GM12878 (cell line): Measurements from ENCODE around the gene CD86. TPM values are rescaled to one million over a fixed set of nuclear protein-coding genes. Genes with fewer than 3 reads are reported as not detected.

Experiments used
- ATF2 ChIP-seq: IDR thresholded peaks from 2 replicates; pipeline ENCODE4 v1.6.1; 2012; ENCODE audit warnings: low read length, inconsistent platforms
- ATF7 ChIP-seq: fragments of 450-650 bp; IDR thresholded peaks from 2 replicates; pipeline ENCODE4 v1.6.1; 2016; ENCODE audit warnings: low read depth, mild to moderate bottlenecking
- BCL3 ChIP-seq: IDR thresholded peaks from 2 replicates; pipeline ENCODE4 v1.6.1; 2011; ENCODE audit warnings: borderline replicate concordance, low read depth, mild to moderate bottlenecking, moderate library complexity, low read length; ENCODE audit not compliant: insufficient read depth, poor library complexity, severe bottlenecking
- CBFB ChIP-seq: IDR thresholded peaks from 2 replicates; pipeline ENCODE4 v1.6.1; 2016; ENCODE audit warnings: antibody characterized with exemption, low read depth
- CHD2 ChIP-seq: IDR thresholded peaks from 2 replicates; pipeline ENCODE4 v1.6.1; 2011; ENCODE audit warnings: low read depth, low read length, improper control_type of control experiment, borderline replicate concordance
- HDAC2 ChIP-seq: fragments of 200-600 bp; sonication (generic); IDR thresholded peaks from 2 replicates; pipeline ENCODE4 v1.6.1; 2017
- HSF1 ChIP-seq: fragments of 150-350 bp; IDR thresholded peaks from 2 replicates; pipeline ENCODE4 v1.6.1; 2014; ENCODE audit warnings: mild to moderate bottlenecking, low read depth, low read length
- IRF5 ChIP-seq: fragments of 450-650 bp; IDR thresholded peaks from 2 replicates; pipeline ENCODE4 v1.6.1; 2017; ENCODE audit warnings: borderline replicate concordance
- JUNB ChIP-seq: IDR thresholded peaks from 2 replicates; pipeline ENCODE4 v1.6.1; 2016; ENCODE audit warnings: antibody characterized with exemption, mild to moderate bottlenecking
- KLF5 ChIP-seq: fragments of 450-650 bp; IDR thresholded peaks from 2 replicates; pipeline ENCODE4 v1.6.1; 2014; ENCODE audit warnings: mild to moderate bottlenecking; ENCODE audit not compliant: partially characterized antibody
- LARP7 ChIP-seq: fragments of 450-650 bp; IDR thresholded peaks from 2 replicates; pipeline ENCODE4 v1.6.1; 2017; ENCODE audit warnings: mild to moderate bottlenecking
- MAX ChIP-seq: IDR thresholded peaks from 2 replicates; pipeline ENCODE4 v1.6.1; 2012; ENCODE audit warnings: low read depth, low read length, improper control_type of control experiment
- NFIC ChIP-seq: IDR thresholded peaks from 2 replicates; pipeline ENCODE4 v1.6.1; 2012; ENCODE audit warnings: low read depth, mild to moderate bottlenecking, inconsistent platforms, low read length, moderate library complexity
- NFYA ChIP-seq: IDR thresholded peaks from 2 replicates; pipeline ENCODE4 v1.6.1; 2011; ENCODE audit warnings: low read depth, mild to moderate bottlenecking, low read length, improper control_type of control experiment, borderline replicate concordance
- RB1 ChIP-seq: fragments of 450-650 bp; formaldehyde crosslinking; IDR thresholded peaks from 2 replicates; pipeline ENCODE4 v1.6.1; 2017; ENCODE audit warnings: mild to moderate bottlenecking, borderline replicate concordance
- RUNX3 ChIP-seq: IDR thresholded peaks from 2 replicates; pipeline ENCODE4 v1.6.1; 2012; ENCODE audit warnings: low read length, inconsistent platforms
- SKIL ChIP-seq: fragments of 450-650 bp; IDR thresholded peaks from 2 replicates; pipeline ENCODE4 v1.6.1; 2017; ENCODE audit warnings: mild to moderate bottlenecking, low read depth, inconsistent platforms; ENCODE audit not compliant: poor library complexity, severe bottlenecking
- SMAD5 ChIP-seq: IDR thresholded peaks from 2 replicates; pipeline ENCODE4 v1.6.1; 2016; ENCODE audit warnings: antibody characterized with exemption, low read depth
- TARDBP ChIP-seq: IDR thresholded peaks from 2 replicates; pipeline ENCODE4 v1.6.1; 2016; ENCODE audit warnings: borderline replicate concordance
- ZBTB11 ChIP-seq: fragments of 450-650 bp; formaldehyde crosslinking; IDR thresholded peaks from 2 replicates; pipeline ENCODE4 v1.5.0; 2022; ENCODE audit warnings: mild to moderate bottlenecking, missing genetic modification characterization
- ZNF274 ChIP-seq: IDR thresholded peaks from one replicate; pipeline ENCODE4 v1.8.0; 2011; ENCODE audit not compliant: insufficient read length, insufficient read depth
- polyA plus RNA-seq, 11 experiments: library from polyadenylated mRNA; depleted of rRNA in 4 of 11; unstranded in 6 of 11; stranded (reverse) in 5 of 11; fragments of >200 nt; fragmentation: Nextera tagmentation in 4 of 11; fragmentation: Illumina TruSeq in 1 of 11; extraction: Ambion mirVana in 4 of 11; extraction: Trizol in 1 of 11; gene quantifications; 1 replicate in 1 of 11; 2 replicates in 10 of 11; pipeline versions ENCODE4 v1.2.1 to v1.2.3, GENCODE V29; 2011 to 2016; ENCODE audit warnings: inconsistent platforms in 2 of 11, missing spikeins in 2 of 11, low read depth in 1 of 11
- total RNA-seq, 4 experiments: library from RNA; depleted of rRNA in 3 of 4; stranded (reverse); fragments of >200 nt in 3 of 4; fragmentation: Illumina TruSeq in 1 of 4; extraction: Trizol in 1 of 4; gene quantifications; 2 replicates each; pipeline versions ENCODE4 v1.2.1 to v1.2.3, GENCODE V29; 2013 to 2021

Gene CD86
- total and polyA plus RNA-seq, 10 of the 15 experiments (the other 5 are each of a cell fraction or from before 2014, with no cell fraction given) = 40.9 to 100 (median 55.5) TPM

GRCh38 chr3:122094125-122094524 is 39.0 kb downstream of the CD86 start (continued):
- TF ChIP-seq SKIL = peak; percentile 64
- peak; percentile 89 for TF ChIP-seq ATF7
- TF ChIP-seq ZBTB11 (CRISPR knock-in tag) = no peak
- TF ChIP-seq TARDBP = no peak
- TF ChIP-seq NFYA = no peak
- no peak for TF ChIP-seq IRF5
- no peak for TF ChIP-seq SMAD5
- no peak for TF ChIP-seq MAX
- no peak for TF ChIP-seq HDAC2
- peak; percentile 96 for TF ChIP-seq NFIC
- peak; percentile 92 for TF ChIP-seq RUNX3
- TF ChIP-seq ZNF274 = no peak
- no peak for TF ChIP-seq CHD2
- TF ChIP-seq LARP7 = no peak
- no peak for TF ChIP-seq HSF1
- TF ChIP-seq ATF2 = peak; percentile 97
- TF ChIP-seq KLF5 = no peak
- TF ChIP-seq JUNB = peak; percentile 91
- TF ChIP-seq BCL3 = peak; percentile 85
- peak; percentile 45; the same call in 1 of the 2 replicates for TF ChIP-seq CBFB
- TF ChIP-seq RB1 = no peak
